ENCODE results near the gene ICAM2.

Gene ICAM2

GRCh38 chr17:64004218-64004770 lies 16.1 kb downstream of the ICAM2 start:
- TF ChIP-seq, protein P1, sequence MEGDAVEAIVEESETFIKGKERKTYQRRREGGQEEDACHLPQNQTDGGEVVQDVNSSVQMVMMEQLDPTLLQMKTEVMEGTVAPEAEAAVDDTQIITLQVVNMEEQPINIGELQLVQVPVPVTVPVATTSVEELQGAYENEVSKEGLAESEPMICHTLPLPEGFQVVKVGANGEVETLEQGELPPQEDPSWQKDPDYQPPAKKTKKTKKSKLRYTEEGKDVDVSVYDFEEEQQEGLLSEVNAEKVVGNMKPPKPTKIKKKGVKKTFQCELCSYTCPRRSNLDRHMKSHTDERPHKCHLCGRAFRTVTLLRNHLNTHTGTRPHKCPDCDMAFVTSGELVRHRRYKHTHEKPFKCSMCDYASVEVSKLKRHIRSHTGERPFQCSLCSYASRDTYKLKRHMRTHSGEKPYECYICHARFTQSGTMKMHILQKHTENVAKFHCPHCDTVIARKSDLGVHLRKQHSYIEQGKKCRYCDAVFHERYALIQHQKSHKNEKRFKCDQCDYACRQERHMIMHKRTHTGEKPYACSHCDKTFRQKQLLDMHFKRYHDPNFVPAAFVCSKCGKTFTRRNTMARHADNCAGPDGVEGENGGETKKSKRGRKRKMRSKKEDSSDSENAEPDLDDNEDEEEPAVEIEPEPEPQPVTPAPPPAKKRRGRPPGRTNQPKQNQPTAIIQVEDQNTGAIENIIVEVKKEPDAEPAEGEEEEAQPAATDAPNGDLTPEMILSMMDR (IDR thresholded peaks at IDR 0.05; ENCODE audit: low read depth, low read length, missing control alignments) = no peak
- in situ Hi-C loops (cut with HindIII; ENCODE audit: low sequenced_read_pairs) = no loop called here
- no peak overlapping the region for H3K4me3 ChIP-seq (ENCODE audit: low read depth, low read length)
- DNase-seq (ENCODE audit: low read depth) = no peak

GRCh38 chr17:64003526-64004121 lies 16.8 kb downstream of the ICAM2 start:
- H3K4me3 ChIP-seq (ENCODE audit: low read depth, low read length) = no peak overlapping the region
- no peak for DNase-seq (ENCODE audit: low read depth)
- TF ChIP-seq, protein P1 (IDR thresholded peaks at IDR 0.05; ENCODE audit: low read depth, low read length, missing control alignments) = no peak
- in situ Hi-C loops (cut with HindIII; ENCODE audit: low sequenced_read_pairs) = no loop called here

GRCh38 chr17:64002658-64003525 lies 17.5 kb downstream of the ICAM2 start:
- DNase-seq (ENCODE audit: low read depth) = no peak
- no peak overlapping the region for H3K4me3 ChIP-seq (ENCODE audit: low read depth, low read length)
- in situ Hi-C loops (cut with HindIII; ENCODE audit: low sequenced_read_pairs) = no loop called here
- TF ChIP-seq, protein P1 (IDR thresholded peaks at IDR 0.05; ENCODE audit: low read depth, low read length, missing control alignments) = no peak

DNA sequence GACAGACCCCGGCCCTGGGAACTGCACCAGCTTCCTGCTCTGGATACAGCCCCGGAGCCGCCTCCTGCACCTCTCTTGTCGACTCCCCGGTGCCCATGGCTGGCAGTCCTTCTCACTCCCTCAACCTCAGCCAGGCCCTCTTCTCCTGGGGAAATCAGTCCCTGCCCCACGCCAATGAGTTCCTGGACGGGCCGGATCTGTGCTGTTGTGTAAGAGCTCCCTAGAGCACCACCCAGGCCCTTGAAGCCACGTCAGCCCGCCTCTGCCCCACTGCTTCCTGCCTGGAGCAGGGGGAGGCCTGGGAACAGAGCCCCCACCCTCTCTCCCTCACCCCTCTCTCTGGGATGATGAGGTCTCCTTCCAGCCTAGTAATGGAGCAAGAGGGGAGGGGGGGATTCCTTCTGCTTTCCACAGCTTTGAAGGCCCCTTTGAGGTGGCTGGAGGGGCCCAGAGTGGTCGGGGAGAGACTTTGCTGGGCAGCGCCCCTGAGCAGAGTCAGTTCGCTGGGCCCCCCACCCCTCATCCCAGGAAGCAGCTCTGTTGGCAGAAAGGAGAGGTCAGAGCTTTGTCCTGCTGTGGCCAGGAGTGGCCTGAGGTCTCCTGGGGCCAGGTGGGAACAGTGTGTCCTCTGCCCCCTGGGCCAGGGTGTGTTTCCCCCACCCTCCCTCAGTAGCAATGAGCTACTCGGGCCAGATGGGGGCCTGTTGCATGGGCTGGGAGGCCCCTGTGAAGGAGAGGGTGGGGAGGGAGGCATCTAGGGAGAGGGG lies 18.5 kb downstream of the ICAM2 start:
- TF ChIP-seq, protein P1 (IDR thresholded peaks at IDR 0.05; ENCODE audit: low read depth, low read length, missing control alignments) = no peak
- no peak for DNase-seq (ENCODE audit: low read depth)
- in situ Hi-C loops (cut with HindIII; ENCODE audit: low sequenced_read_pairs) = no loop called here
- H3K4me3 ChIP-seq (ENCODE audit: low read depth, low read length) = no peak overlapping the region

GRCh38 chr17:64001091-64001579 lies 19.3 kb downstream of the ICAM2 start:
- no peak for DNase-seq (ENCODE audit: low read depth)
- H3K4me3 ChIP-seq (ENCODE audit: low read depth, low read length) = no peak overlapping the region
- TF ChIP-seq, protein P1 (IDR thresholded peaks at IDR 0.05; ENCODE audit: low read depth, low read length, missing control alignments) = no peak
- in situ Hi-C loops (cut with HindIII; ENCODE audit: low sequenced_read_pairs) = no loop called here

Measured in astrocyte of the cerebellum (primary cell).